GM12872 (cell line): ENCODE data around the gene GNAO1.

ENCODE experiments used
- TF ChIP-seq, protein P1 (sequence below): IDR thresholded peaks from 3 replicates; pipeline ENCODE4 v1.5.1; 2011; ENCODE audit warnings: low read depth, mild to moderate bottlenecking, low read length, moderate library complexity; ENCODE audit not compliant: insufficient read depth

Gene GNAO1

DNA sequence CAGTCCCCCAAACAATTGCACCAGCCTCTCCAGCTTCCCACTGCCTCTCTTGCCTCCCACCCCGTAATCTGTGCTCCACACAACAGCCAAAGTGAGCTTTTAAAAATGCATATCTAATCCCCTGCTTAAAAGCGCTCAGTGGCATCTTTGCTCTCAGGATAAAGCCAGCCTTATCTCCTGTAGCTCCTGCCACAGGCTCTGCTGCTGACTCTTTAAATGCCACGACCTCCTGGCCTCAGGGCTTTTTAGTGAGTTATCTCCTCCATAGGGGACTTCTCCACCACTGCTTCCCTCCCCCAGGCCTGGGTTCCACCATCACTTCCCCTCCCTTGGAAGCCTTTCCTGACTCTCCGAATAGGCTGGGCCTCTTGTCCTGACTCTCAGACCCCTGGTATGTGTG is 98.6 kb downstream of the GNAO1 start:
- TF ChIP-seq, protein P1, sequence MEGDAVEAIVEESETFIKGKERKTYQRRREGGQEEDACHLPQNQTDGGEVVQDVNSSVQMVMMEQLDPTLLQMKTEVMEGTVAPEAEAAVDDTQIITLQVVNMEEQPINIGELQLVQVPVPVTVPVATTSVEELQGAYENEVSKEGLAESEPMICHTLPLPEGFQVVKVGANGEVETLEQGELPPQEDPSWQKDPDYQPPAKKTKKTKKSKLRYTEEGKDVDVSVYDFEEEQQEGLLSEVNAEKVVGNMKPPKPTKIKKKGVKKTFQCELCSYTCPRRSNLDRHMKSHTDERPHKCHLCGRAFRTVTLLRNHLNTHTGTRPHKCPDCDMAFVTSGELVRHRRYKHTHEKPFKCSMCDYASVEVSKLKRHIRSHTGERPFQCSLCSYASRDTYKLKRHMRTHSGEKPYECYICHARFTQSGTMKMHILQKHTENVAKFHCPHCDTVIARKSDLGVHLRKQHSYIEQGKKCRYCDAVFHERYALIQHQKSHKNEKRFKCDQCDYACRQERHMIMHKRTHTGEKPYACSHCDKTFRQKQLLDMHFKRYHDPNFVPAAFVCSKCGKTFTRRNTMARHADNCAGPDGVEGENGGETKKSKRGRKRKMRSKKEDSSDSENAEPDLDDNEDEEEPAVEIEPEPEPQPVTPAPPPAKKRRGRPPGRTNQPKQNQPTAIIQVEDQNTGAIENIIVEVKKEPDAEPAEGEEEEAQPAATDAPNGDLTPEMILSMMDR, result no peak

DNA sequence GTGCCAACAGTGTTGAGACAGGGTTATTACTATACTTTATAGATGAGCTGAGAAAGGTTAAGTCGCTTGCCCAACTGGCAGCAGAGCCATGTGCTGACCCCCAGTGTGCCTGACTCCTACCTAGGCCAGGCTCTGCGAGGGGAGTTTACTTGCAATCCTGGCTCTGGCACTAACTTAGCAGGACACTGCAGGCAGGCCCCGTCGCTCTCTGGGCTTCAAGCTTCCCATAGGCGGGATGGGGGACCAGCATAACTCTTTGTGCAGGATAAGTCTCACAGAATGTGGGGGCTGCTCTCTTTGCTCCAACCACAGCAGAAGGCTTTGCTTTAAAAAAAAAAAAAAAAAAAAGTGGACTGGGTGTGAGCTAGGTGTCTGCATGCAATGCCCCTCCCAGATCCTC is 102.7 kb downstream of the GNAO1 start:
- TF ChIP-seq, protein P1, result no peak

DNA sequence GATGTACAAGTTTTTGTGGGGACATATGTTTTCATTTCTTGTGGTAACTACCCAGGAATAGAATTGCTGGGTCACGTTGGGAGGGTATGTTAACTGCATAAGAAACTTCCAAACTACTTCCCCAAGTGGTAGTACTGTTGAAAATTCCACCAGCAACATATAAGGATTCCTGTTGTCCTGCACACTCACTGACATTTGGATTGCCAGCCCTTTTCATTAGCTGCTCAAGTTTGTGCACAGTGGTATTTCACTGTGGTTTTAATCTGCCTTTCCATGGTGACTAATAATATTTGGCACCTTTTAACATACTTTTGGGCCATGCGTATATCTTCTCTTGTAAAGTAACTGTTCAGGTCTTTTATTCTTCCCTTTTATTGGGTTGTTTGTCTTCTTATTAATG is 103.3 kb downstream of the GNAO1 start:
- TF ChIP-seq, protein P1, result no peak

DNA sequence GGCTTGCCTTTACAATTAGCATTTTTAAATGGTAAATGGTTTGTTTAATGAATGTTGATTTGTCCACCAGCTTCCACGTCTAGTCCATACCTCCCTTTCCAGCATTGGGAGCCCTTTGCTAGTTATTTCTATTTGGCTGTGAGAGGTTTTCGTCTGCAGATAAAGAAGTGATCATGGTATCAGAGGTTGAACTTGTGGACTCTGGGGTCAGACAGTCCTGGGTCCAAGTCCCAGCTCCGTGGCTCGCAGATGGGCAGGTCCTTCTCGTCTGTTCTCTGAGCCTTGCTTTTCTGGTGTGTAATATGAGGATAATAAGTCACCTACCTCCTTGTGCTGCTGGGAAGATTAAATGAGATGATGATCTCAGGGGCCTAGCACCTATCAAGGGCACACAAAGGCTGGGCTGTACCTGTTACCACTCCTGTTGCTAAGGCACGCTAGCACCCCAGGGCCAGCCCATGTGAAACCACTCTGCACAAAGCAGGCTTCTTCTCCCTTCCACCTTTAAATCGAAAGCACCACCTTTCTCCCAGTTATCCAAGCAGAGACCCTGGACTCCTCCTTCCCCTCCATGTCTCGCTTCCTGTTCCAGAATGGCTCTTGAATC is 103.9 kb downstream of the GNAO1 start:
- TF ChIP-seq, protein P1, result no peak

DNA sequence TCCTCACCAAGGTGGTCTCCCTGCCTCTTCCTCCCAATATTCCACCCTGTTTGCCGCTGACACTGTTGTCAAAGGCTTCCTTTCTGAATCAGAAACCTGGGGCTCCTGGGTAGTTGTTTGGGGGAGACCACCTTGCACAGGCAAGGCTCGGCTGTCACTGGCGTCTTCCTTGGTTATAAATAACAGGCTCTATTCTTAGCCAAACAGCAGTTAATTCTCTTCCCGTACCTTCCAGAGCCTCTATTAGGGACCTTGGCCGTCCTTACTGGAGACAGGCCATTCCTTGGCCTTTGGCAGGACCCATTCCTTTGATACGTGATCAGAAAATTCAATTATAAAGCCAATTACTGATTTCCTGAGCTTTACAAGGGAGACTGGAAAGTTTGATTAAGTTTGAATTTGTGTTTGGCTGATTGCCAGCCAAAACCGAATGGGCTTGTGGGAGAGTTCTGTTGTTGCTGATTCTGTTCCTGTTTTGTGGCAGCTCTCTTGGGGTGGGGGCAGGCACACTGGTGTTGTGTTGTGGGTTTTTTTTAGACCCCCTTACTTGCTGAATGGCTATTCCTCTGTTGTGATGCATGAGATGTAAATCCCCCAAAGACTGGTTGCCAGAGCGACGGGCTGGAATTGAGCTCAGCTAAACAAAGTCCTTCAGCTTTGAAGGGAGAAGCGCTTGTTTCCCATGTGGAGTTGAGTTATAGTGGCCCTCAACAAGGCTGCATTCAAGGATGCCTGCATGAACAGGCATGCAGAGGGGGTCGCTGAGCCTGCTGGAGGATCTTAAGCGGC is 104.6 kb downstream of the GNAO1 start:
- TF ChIP-seq, protein P1, result no peak

DNA sequence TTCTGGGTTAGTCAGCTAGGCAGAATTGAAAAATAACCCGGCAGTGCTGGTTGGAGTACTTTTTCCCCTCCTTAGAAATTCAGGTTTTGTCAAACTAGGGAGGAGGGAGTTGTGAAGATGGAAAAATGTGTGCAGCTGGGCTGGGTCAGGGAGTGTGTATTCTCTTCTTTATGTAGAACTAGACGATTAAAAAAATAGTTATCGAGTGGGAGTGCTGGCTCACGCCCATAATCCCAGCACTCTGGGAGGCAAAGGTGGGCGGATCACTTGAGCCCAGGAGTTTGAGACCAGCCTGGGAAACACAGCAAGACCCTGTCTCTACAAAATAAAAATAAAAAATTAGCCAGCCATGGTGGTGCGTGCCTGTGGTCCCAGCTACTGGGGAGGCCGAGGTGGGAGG is 106.4 kb downstream of the GNAO1 start:
- TF ChIP-seq, protein P1, result no peak

DNA sequence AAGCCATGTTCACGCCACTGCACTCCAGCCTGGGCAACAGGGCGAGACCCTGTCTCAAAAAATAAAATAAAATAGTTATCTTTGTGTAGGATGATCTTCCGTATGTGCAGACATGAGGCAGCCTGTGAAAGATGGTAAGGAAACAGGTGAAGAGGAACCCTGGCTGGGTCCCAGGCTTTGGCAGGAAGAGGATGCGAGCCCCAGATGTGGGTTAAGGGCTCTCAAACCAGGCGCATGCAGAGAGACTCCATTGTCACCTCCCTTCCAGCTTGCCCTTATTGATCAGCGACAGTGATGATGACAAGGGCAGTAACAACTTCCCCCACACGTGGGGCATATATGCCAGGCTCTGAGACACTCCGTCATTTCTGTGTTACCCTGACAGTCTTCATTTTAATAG is 106.8 kb downstream of the GNAO1 start:
- TF ChIP-seq, protein P1, result no peak
